Endothelial cell of umbilical vein (primary cell): ENCODE results near the gene MYEOV.

Source experiments
- CTCF ChIP-seq, 2 donors: IDR thresholded peaks; 1 replicate in 1 of 2; 2 replicates in 1 of 2; pipeline ENCODE4 v1.5.1; 2011; ENCODE audit warnings: low read length in 2 of 2, mild to moderate bottlenecking in 2 of 2, moderate library complexity in 2 of 2, control low read depth in 1 of 2, inconsistent platforms in 1 of 2, low read depth in 1 of 2; ENCODE audit not compliant: insufficient read depth in 1 of 2; ENCODE audit errors: extremely low read depth in 1 of 2
- MAX ChIP-seq: IDR thresholded peaks from 2 replicates; pipeline ENCODE4 v1.6.1; 2011; ENCODE audit not compliant: insufficient read depth, insufficient read length
- MYC ChIP-seq: IDR thresholded peaks from one replicate; pipeline ENCODE4 v1.6.1; 2011; ENCODE audit warnings: mild to moderate bottlenecking, low read depth, low read length
- POLR2A ChIP-seq: IDR thresholded peaks from 2 replicates; pipeline ENCODE4 v1.6.1; 2012; ENCODE audit warnings: low read depth, mild to moderate bottlenecking, control low read depth, low read length

- no peak for TF ChIP-seq POLR2A
- TF ChIP-seq CTCF (IDR thresholded peaks at IDR 0.05; ENCODE audit: extremely low read depth in 1 of 2, insufficient read depth in 1 of 2, low read depth in 1 of 2, low read length in 2 of 2) = no peak
- no peak for TF ChIP-seq MAX
- no peak for TF ChIP-seq MYC
Measured at GRCh38 chr11:69265911-69266510, 27.9 kb upstream of the MYEOV start.
